Hepatocyte (in vitro differentiated cells): ENCODE measurements around the gene DPH5. TPM values are rescaled to one million over a fixed set of nuclear protein-coding genes. Genes with fewer than 3 reads are reported as not detected.

Source experiments
- DNase-seq: peaks from one replicate; pipeline ENCODE4 v3.0.0-alpha.2; 2016; ENCODE audit warnings: low spot score
- H2AFZ ChIP-seq: fragments of 200-600 bp; sonication (generic); 2 replicates; pipeline ENCODE4 v1.6.0; 2016; ENCODE audit warnings: antibody characterized with exemption, mild to moderate bottlenecking
- H3K27ac ChIP-seq: fragments of 200-600 bp; sonication (generic); 2 replicates; pipeline ENCODE4 v1.5.1; 2016; ENCODE audit warnings: mild to moderate bottlenecking
- H3K27me3 ChIP-seq: fragments of 200-600 bp; sonication (generic); 2 replicates; pipeline ENCODE4 v1.6.1; 2016
- H3K36me3 ChIP-seq: fragments of 200-600 bp; sonication (generic); replicated peaks from 2 replicates; pipeline ENCODE4 v1.5.1; 2016; ENCODE audit warnings: low read depth; ENCODE audit not compliant: insufficient read depth
- H3K4me1 ChIP-seq: fragments of 200-600 bp; sonication (generic); 2 replicates; pipeline ENCODE4 v1.5.1; 2016; ENCODE audit warnings: mild to moderate bottlenecking, moderate library complexity; ENCODE audit not compliant: insufficient read depth
- H3K4me2 ChIP-seq: fragments of 200-600 bp; sonication (generic); 2 replicates; pipeline ENCODE4 v1.6.0; 2016
- H3K4me3 ChIP-seq: fragments of 200-600 bp; sonication (generic); 2 replicates; pipeline ENCODE4 v1.5.1; 2016; ENCODE audit warnings: mild to moderate bottlenecking
- H3K79me2 ChIP-seq: fragments of 200-600 bp; sonication (generic); 2 replicates; pipeline ENCODE4 v1.6.0; 2017; ENCODE audit warnings: mild to moderate bottlenecking
- H3K9me2 ChIP-seq: fragments of 200-600 bp; sonication (generic); replicated peaks from 2 replicates; pipeline ENCODE4 v1.6.0; 2017; ENCODE audit warnings: mild to moderate bottlenecking; ENCODE audit not compliant: insufficient read depth
- H3K9me3 ChIP-seq: fragments of 200-600 bp; sonication (generic); 2 replicates; pipeline ENCODE4 v1.5.1; 2016; ENCODE audit warnings: low read depth, mild to moderate bottlenecking
- H4K20me1 ChIP-seq: fragments of 200-600 bp; sonication (generic); 2 replicates; pipeline ENCODE4 v1.6.0; 2016; ENCODE audit warnings: mild to moderate bottlenecking; ENCODE audit not compliant: insufficient read depth, poor library complexity, severe bottlenecking
- CTCF ChIP-seq: fragments of 200-600 bp; sonication (generic); IDR thresholded peaks from 2 replicates; pipeline ENCODE4 v1.5.1; 2016; ENCODE audit warnings: antibody characterized with exemption, mild to moderate bottlenecking; ENCODE audit not compliant: poor library complexity
- EZH2 ChIP-seq: fragments of 200-600 bp; sonication (generic); IDR thresholded peaks from 2 replicates; pipeline ENCODE4 v1.6.1; 2016; ENCODE audit warnings: antibody characterized with exemption, mild to moderate bottlenecking, borderline replicate concordance
- EZH2phosphoT487 ChIP-seq: fragments of 200-600 bp; sonication (generic); IDR thresholded peaks from one replicate; pipeline ENCODE4 v1.6.1; 2018; ENCODE audit warnings: antibody characterized with exemption, mild to moderate bottlenecking, low read depth, moderate library complexity; ENCODE audit not compliant: unreplicated experiment, severe bottlenecking
- WGBS: methylation state at CpG from one replicate; pipeline ENCODE4 v1.1.6; 2016; ENCODE audit warnings: low lambda C conversion rate; ENCODE audit errors: missing lambda C conversion rate; 5-methylcytosine and 5-hydroxymethylcytosine counted together
- polyA plus RNA-seq: library from polyadenylated mRNA; unstranded; fragments of >200 nt; fragmentation: Nextera tagmentation; extraction: Ambion mirVana; gene quantifications from 2 replicates; pipeline ENCODE4 v1.2.1, GENCODE V29; 2016
- total RNA-seq: library from RNA; depleted of rRNA; stranded (reverse); fragments of >200 nt; gene quantifications from 2 replicates; pipeline ENCODE4 v1.2.3, GENCODE V29; 2014

Gene DPH5
- total and polyA plus RNA-seq, 2 experiments from 2014 or later: 19.8 to 35.7 TPM

- Histone ChIP-seq H4K20me1 (no peaks in the 10 kb centered on the region), H3K9me3 (no peaks in the 10 kb centered on the region), H3K79me2 (no peaks in the 10 kb centered on the region), H3K4me3 (no peak overlapping the region), H2AFZ (no peak overlapping the region), H3K36me3 (no peaks in the 10 kb centered on the region), H3K27ac (no peak overlapping the region), H3K9me2 (no peaks in the 10 kb centered on the region), H3K27me3 (no peaks in the 10 kb centered on the region), H3K4me2 (no peak overlapping the region), H3K4me1 (no peaks in the 10 kb centered on the region)
- WGBS: 89% methylated on average over 4 of the region's 4 CpGs
- TF ChIP-seq EZH2phosphoT487 (no peak), CTCF (no peak), EZH2 (no peak)
- DNase-seq: no peak
Measured at GRCh38 chr1:100995198-100995988, 30.2 kb downstream of the DPH5 start.

GRCh38 chr1:100989306-100990077, 36.1 kb downstream of the DPH5 start:
- TF ChIP-seq CTCF (no peak), EZH2 (no peak), EZH2phosphoT487 (no peak)
- H3K4me1 ChIP-seq: peaks cover 3% of the 10 kb centered on the region
- H3K4me2 ChIP-seq: no peak overlapping the region
- H3K27ac ChIP-seq: peak overlapping the region; percentile 11
- peak; percentile 55 for DNase-seq
- no peaks in the 10 kb centered on the region for H3K9me2 ChIP-seq
- no peak overlapping the region for H2AFZ ChIP-seq
- WGBS: 73% methylated on average over 2 of the region's 2 CpGs
- H3K36me3 ChIP-seq: no peaks in the 10 kb centered on the region
- H3K9me3 ChIP-seq: no peaks in the 10 kb centered on the region
- H3K79me2 ChIP-seq: no peaks in the 10 kb centered on the region
- no peaks in the 10 kb centered on the region for H3K27me3 ChIP-seq
- H3K4me3 ChIP-seq: no peak overlapping the region
- H4K20me1 ChIP-seq: no peaks in the 10 kb centered on the region

GRCh38 chr1:100988121-100988520, 37.5 kb downstream of the DPH5 start:
- H3K79me2 ChIP-seq: no peaks in the 10 kb centered on the region
- peaks cover 3% of the 10 kb centered on the region for H3K4me1 ChIP-seq
- H3K9me3 ChIP-seq: no peaks in the 10 kb centered on the region
- H3K36me3 ChIP-seq: no peaks in the 10 kb centered on the region
- no peak overlapping the region for H3K4me2 ChIP-seq
- no peak overlapping the region for H2AFZ ChIP-seq
- no peaks in the 10 kb centered on the region for H3K27me3 ChIP-seq
- no peaks in the 10 kb centered on the region for H3K9me2 ChIP-seq
- WGBS: 80% methylated on average over 3 of the region's 3 CpGs
- DNase-seq: no peak
- no peak overlapping the region for H3K4me3 ChIP-seq
- H3K27ac ChIP-seq: no peak overlapping the region
- no peaks in the 10 kb centered on the region for H4K20me1 ChIP-seq
- no peak for TF ChIP-seq EZH2
- TF ChIP-seq EZH2phosphoT487: no peak
- TF ChIP-seq CTCF: no peak
